B cell (primary cell): ENCODE results near the gene NDUFA9. TPM values are rescaled to one million over a fixed set of nuclear protein-coding genes. Genes with fewer than 3 reads are reported as not detected.

Experiments
- ATAC-seq: fragments of 200-7000 bp; cut with Tn5 transposase; one replicate; pipeline ENCODE4 v1.10.0; 2021; ENCODE audit warnings: low read depth, mild to moderate bottlenecking, moderate number of reproducible peaks, moderate library complexity
- CTCF ChIA-PET: fragments of 350-600 bp; sonication (Branson Sonifier 250); formaldehyde crosslinking; loops from one replicate; lab custom pipeline; 2021; ENCODE audit warnings: antibody characterized with exemption, inconsistent platforms; lab: Charles Lee
- POLR2A ChIA-PET: fragments of 350-600 bp; sonication (Branson Sonifier 250); formaldehyde crosslinking; loops from one replicate; lab custom pipeline; 2021; ENCODE audit warnings: antibody characterized with exemption; lab: Charles Lee
- DNase-seq: peaks from one replicate; pipeline ENCODE4 v3.0.0; 2013
- H2AFZ ChIP-seq: 2 replicates; pipeline ENCODE4 v1.6.1; 2012; ENCODE audit warnings: mild to moderate bottlenecking, low read depth, low read length; ENCODE audit not compliant: insufficient read depth, poor library complexity, severe bottlenecking
- H3K27ac ChIP-seq, 2 donors: 1 replicate in 1 of 2; 2 replicates in 1 of 2; pipeline ENCODE4 v1.5.1; 2012 to 2013; ENCODE audit warnings: low read length in 2 of 2, mild to moderate bottlenecking in 2 of 2, moderate library complexity in 1 of 2
- H3K27me3 ChIP-seq, 4 experiments: fragments of 200-600 bp in 1 of 4; sonication (generic) in 1 of 4; replicated peaks in 1 of 4; 1 replicate in 2 of 4; 2 replicates in 2 of 4; pipeline versions ENCODE4 v1.6.1 to v1.7.0; 2013 to 2016; ENCODE audit warnings: low read length in 3 of 4, mild to moderate bottlenecking in 2 of 4, mixed read lengths in 1 of 4, moderate library complexity in 1 of 4; ENCODE audit not compliant: insufficient read depth in 4 of 4, control insufficient read depth in 3 of 4; ENCODE audit errors: control extremely low read depth in 1 of 4
- H3K36me3 ChIP-seq, 2 experiments: replicated peaks in 1 of 2; 1 replicate in 1 of 2; 2 replicates in 1 of 2; pipeline versions ENCODE4 v1.6.1 to v1.7.1; 2013; ENCODE audit warnings: low read length in 1 of 2; ENCODE audit not compliant: insufficient read depth in 2 of 2, control insufficient read depth in 1 of 2; ENCODE audit errors: control extremely low read depth in 1 of 2, extremely low read depth in 1 of 2
- H3K4me1 ChIP-seq, 2 donors: fragments of 200-600 bp in 1 of 2; sonication (generic) in 1 of 2; 1 replicate in 1 of 2; 2 replicates in 1 of 2; pipeline versions ENCODE4 v1.5.1 to v1.6.1; 2013 to 2017; ENCODE audit warnings: low read length in 2 of 2; ENCODE audit not compliant: control insufficient read depth in 2 of 2, insufficient read depth in 2 of 2
- H3K4me2 ChIP-seq: replicated peaks from 2 replicates; pipeline ENCODE3; 2012; ENCODE audit warnings: mild to moderate bottlenecking, low read depth, low read length; ENCODE audit not compliant: poor library complexity, severe bottlenecking
- H3K4me3 ChIP-seq, 5 experiments: fragments of 200-600 bp in 1 of 5; sonication (generic) in 1 of 5; 1 replicate in 3 of 5; 2 replicates in 2 of 5; pipeline versions ENCODE4 v1.5.1 to v1.7.0; 2011 to 2016; ENCODE audit warnings: low read length in 4 of 5, mild to moderate bottlenecking in 4 of 5, low read depth in 2 of 5, control low read depth in 1 of 5, moderate library complexity in 1 of 5; ENCODE audit not compliant: insufficient read depth in 1 of 5; ENCODE audit errors: control extremely low read depth in 1 of 5, extremely low read depth in 1 of 5
- H3K79me2 ChIP-seq: fragments of 200-600 bp; sonication (generic); one replicate; pipeline ENCODE4 v1.6.0; 2016; ENCODE audit warnings: low read length; ENCODE audit not compliant: control insufficient read depth, insufficient read depth
- H3K9ac ChIP-seq: fragments of 200-600 bp; sonication (generic); 2 replicates; pipeline ENCODE4 v1.6.1; 2017; ENCODE audit warnings: mild to moderate bottlenecking, low read length, moderate library complexity
- H3K9me3 ChIP-seq, 3 donors: one replicate each; pipeline versions ENCODE4 v1.6.1 to v1.7.1; 2013; ENCODE audit warnings: low read length in 2 of 3; ENCODE audit not compliant: control insufficient read depth in 2 of 3, insufficient read depth in 1 of 3; ENCODE audit errors: control extremely low read depth in 1 of 3
- H4K20me1 ChIP-seq: 2 replicates; pipeline ENCODE4 v1.6.0; 2012; ENCODE audit warnings: mild to moderate bottlenecking, low read length; ENCODE audit not compliant: insufficient read depth, control insufficient read depth, poor library complexity, severe bottlenecking
- H3K27ac Mint-ChIP-seq: one replicate; pipeline ENCODE4 v1.8.0; 2021; ENCODE audit warnings: mixed read lengths
- H3K27me3 Mint-ChIP-seq: one replicate; pipeline ENCODE4 v1.8.0; 2021; ENCODE audit warnings: mixed read lengths
- H3K4me1 Mint-ChIP-seq: one replicate; pipeline ENCODE4 v1.8.0; 2021; ENCODE audit warnings: mixed read lengths
- H3K4me3 Mint-ChIP-seq: one replicate; pipeline ENCODE4 v1.8.0; 2021; ENCODE audit warnings: mixed read lengths
- H3K9me3 Mint-ChIP-seq: one replicate; pipeline ENCODE4 v1.8.0; 2022; ENCODE audit warnings: mixed read lengths; ENCODE audit not compliant: insufficient read depth
- EZH2 ChIP-seq: IDR thresholded peaks from 2 replicates; pipeline ENCODE4 v1.6.1; 2012; ENCODE audit warnings: borderline replicate concordance, low read depth, mild to moderate bottlenecking, moderate library complexity, low read length; ENCODE audit not compliant: insufficient read depth, poor library complexity, severe bottlenecking
- WGBS: methylation state at CpG from one replicate; pipeline ENCODE4 v1.1.5; 2013; ENCODE audit warnings: missing lambda C conversion rate; ENCODE audit not compliant: insufficient coverage; 5-methylcytosine and 5-hydroxymethylcytosine counted together
- intact Hi-C: fragments of 100-400 bp; cut with micrococcal nuclease; formaldehyde crosslinking; loops from one replicate; pipeline ENCODE4 v1.10.0; 2022
- polyA plus RNA-seq: library from polyadenylated mRNA; depleted of rRNA; stranded (reverse); fragments of >200 nt; gene quantifications from 2 replicates; pipeline ENCODE4 v1.2.3, GENCODE V29; 2012
- total RNA-seq, 2 donors: library from RNA; stranded (reverse); fragments of 120-200 nt in 1 of 2; gene quantifications; 1 replicate in 1 of 2; 2 replicates in 1 of 2; pipeline versions ENCODE4 v1.2.3 to v1.2.4, GENCODE V29; 2013 to 2022
- TF ChIP-seq, protein P1 (sequence below): fragments of 200-600 bp; IDR thresholded peaks from one replicate; pipeline ENCODE4 v1.8.0; 2022; ENCODE audit warnings: antibody characterized with exemption, mild to moderate bottlenecking

NDUFA9 gene
- total and polyA plus RNA-seq, 2 donors (not counting 1 experiment from before 2014, with no cell fraction given), result 30.1 to 73.3 TPM

DNA sequence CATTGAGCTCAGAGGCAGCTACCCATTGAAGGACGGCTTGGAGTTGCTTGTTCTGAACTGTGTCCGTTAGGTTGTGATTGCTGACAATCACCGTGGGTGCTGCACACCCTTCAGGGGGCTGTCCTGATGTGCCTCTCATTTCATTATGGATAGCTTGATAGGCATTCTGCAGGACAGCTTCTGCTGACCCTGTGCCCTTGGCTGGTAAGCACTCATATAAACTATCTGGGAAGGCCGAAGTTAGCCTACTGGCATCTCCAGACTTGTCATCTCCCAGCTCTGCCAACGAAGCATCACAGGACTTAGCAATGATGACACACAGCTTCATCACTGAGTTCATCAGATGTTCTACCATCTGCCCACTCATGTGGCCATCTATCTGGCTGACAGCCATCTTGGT, 22.4 kb upstream of the NDUFA9 start:
- H3K36me3 ChIP-seq, result no peaks in the 10 kb centered on the region
- no peak overlapping the region for H3K4me2 ChIP-seq
- H3K27me3 Mint-ChIP-seq, result no peaks in the 10 kb centered on the region
- DNase-seq (no peak), ATAC-seq (no peak)
- H3K9me3 Mint-ChIP-seq, result no peaks in the 10 kb centered on the region
- TF ChIP-seq, protein P1, sequence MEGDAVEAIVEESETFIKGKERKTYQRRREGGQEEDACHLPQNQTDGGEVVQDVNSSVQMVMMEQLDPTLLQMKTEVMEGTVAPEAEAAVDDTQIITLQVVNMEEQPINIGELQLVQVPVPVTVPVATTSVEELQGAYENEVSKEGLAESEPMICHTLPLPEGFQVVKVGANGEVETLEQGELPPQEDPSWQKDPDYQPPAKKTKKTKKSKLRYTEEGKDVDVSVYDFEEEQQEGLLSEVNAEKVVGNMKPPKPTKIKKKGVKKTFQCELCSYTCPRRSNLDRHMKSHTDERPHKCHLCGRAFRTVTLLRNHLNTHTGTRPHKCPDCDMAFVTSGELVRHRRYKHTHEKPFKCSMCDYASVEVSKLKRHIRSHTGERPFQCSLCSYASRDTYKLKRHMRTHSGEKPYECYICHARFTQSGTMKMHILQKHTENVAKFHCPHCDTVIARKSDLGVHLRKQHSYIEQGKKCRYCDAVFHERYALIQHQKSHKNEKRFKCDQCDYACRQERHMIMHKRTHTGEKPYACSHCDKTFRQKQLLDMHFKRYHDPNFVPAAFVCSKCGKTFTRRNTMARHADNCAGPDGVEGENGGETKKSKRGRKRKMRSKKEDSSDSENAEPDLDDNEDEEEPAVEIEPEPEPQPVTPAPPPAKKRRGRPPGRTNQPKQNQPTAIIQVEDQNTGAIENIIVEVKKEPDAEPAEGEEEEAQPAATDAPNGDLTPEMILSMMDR, result no peak
- no peak for TF ChIP-seq EZH2
- peaks cover 3% of the 10 kb centered on the region for H3K4me1 Mint-ChIP-seq
- no peak overlapping the region for H3K4me3 ChIP-seq
- no peak overlapping the region for H3K4me3 Mint-ChIP-seq
- POLR2A ChIA-PET, result no interaction called here
- no peaks in the 10 kb centered on the region for H4K20me1 ChIP-seq
- 100% methylated on average over 5 of the region's 5 CpGs for WGBS
- CTCF ChIA-PET, result no interaction called here
- H3K9ac ChIP-seq, result no peak overlapping the region
- no peak overlapping the region for H3K27ac Mint-ChIP-seq
- no peak overlapping the region for H2AFZ ChIP-seq
- H3K9me3 ChIP-seq, result no peaks in the 10 kb centered on the region
- H3K4me1 ChIP-seq, result no peaks in the 10 kb centered on the region
- no peaks in the 10 kb centered on the region for H3K79me2 ChIP-seq
- H3K27ac ChIP-seq, result no peak overlapping the region
- H3K27me3 ChIP-seq, result no peaks in the 10 kb centered on the region
- intact Hi-C loops, result no loop called here

DNA sequence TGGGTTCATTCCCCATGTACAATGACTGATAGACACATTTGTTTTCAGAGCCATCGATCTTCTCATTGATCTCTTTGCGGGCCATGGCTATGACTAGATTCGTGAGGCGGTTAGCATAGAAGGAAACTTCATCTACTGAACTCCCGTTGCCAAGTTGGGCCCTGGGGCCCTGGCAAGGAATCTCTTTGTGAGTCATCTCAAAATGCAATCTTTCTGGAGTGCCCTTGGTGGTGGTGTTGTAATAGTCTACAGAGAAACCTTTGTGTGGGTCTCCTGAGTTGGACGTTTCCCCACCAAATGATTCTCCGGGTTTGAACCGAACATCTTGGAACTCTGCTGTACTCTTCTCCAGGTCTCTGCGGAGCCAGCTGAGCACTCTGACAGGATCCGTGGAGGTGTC, 20.5 kb upstream of the NDUFA9 start:
- H2AFZ ChIP-seq, result no peak overlapping the region
- no peaks in the 10 kb centered on the region for H4K20me1 ChIP-seq
- no peaks in the 10 kb centered on the region for H3K36me3 ChIP-seq
- Mint-ChIP-seq H3K27me3 (peaks cover 4% of the 10 kb centered on the region), H3K4me3 (no peak overlapping the region), H3K9me3 (no peaks in the 10 kb centered on the region), H3K4me1 (no peaks in the 10 kb centered on the region), H3K27ac (no peak overlapping the region)
- ChIA-PET POLR2A (no interaction called here), CTCF (interaction anchor here (1.4 to 1.5 kb wide), 2 partner anchors 20 to 24 kb away, joined by 3 read pairs; partner anchors contain the start of genes AKAP3 and NDUFA9)
- intact Hi-C loops, result no loop called here
- ATAC-seq (no peak), DNase-seq (no peak)
- TF ChIP-seq, protein P1, result no peak
- no peak for TF ChIP-seq EZH2
- no peak overlapping the region for H3K9ac ChIP-seq
- WGBS, result 96% methylated on average over 7 of the region's 10 CpGs
- no peaks in the 10 kb centered on the region for H3K4me1 ChIP-seq
- no peaks in the 10 kb centered on the region for H3K79me2 ChIP-seq
- H3K27me3 ChIP-seq, result no peaks in the 10 kb centered on the region
- no peaks in the 10 kb centered on the region for H3K9me3 ChIP-seq
- no peak overlapping the region for H3K4me3 ChIP-seq
- H3K4me2 ChIP-seq, result no peak overlapping the region
- H3K27ac ChIP-seq, result no peak overlapping the region
